Measurements from ENCODE around the gene ZCRB1.

The ZCRB1 gene

GRCh38 chr12:42285431-42285830 is 40.5 kb downstream of the ZCRB1 start (continued):
- TF ChIP-seq CTCF (tag by site-specific recombination; IDR thresholded peaks at IDR 0.05) = no peak
- no peak for TF ChIP-seq ZNF26 (tag by site-specific recombination; IDR thresholded peaks at IDR 0.05)
- TF ChIP-seq SETDB1 (IDR thresholded peaks at IDR 0.05; ENCODE audit: insufficient read length, low read length) = no peak
- TF ChIP-seq ELK4 (IDR thresholded peaks at IDR 0.05; ENCODE audit: borderline replicate concordance, low read depth, low read length) = no peak
- no peak for TF ChIP-seq ZNF211 (tag by site-specific recombination; IDR thresholded peaks at IDR 0.05; ENCODE audit: low read depth)
- no peak for TF ChIP-seq ZNF776 (tag by site-specific recombination; IDR thresholded peaks at IDR 0.05; ENCODE audit: borderline replicate concordance)
- no peak for TF ChIP-seq FEZF1 (tag by site-specific recombination; IDR thresholded peaks at IDR 0.05)
- TF ChIP-seq PATZ1 (tag by site-specific recombination; IDR thresholded peaks at IDR 0.05) = no peak
- TF ChIP-seq ZNF112 (tag by site-specific recombination; IDR thresholded peaks at IDR 0.05) = no peak
- TF ChIP-seq ATF2 (tag by site-specific recombination; IDR thresholded peaks at IDR 0.05; ENCODE audit: low read depth) = no peak
- no peak for TF ChIP-seq ZBTB1 (tag by site-specific recombination; IDR thresholded peaks at IDR 0.05)
- TF ChIP-seq INSM2 (tag by site-specific recombination; IDR thresholded peaks at IDR 0.05) = no peak
- TF ChIP-seq ZNF18 (tag by site-specific recombination; IDR thresholded peaks at IDR 0.05) = no peak
- no peak; the same call in 1 of the 2 replicates for TF ChIP-seq GLI2 (tag by site-specific recombination; IDR thresholded peaks at IDR 0.05; ENCODE audit: borderline replicate concordance, low read depth)
- no peak for TF ChIP-seq ZNF571 (tag by site-specific recombination; IDR thresholded peaks at IDR 0.05)
- no peak for TF ChIP-seq ZNF132 (tag by site-specific recombination; IDR thresholded peaks at IDR 0.05; ENCODE audit: borderline replicate concordance)
- no peak for TF ChIP-seq ZBTB44 (tag by site-specific recombination; IDR thresholded peaks at IDR 0.05)
- TF ChIP-seq HOXA7 (CRISPR knock-in tag; IDR thresholded peaks at IDR 0.05; ENCODE audit: borderline replicate concordance) = no peak
- TF ChIP-seq BCL11B (tag by site-specific recombination; IDR thresholded peaks at IDR 0.05; ENCODE audit: low read depth) = no peak
- no peak for TF ChIP-seq OVOL3 (tag by site-specific recombination; IDR thresholded peaks at IDR 0.05)
- TF ChIP-seq ZNF544 (tag by site-specific recombination; IDR thresholded peaks at IDR 0.05) = no peak
- no peak for TF ChIP-seq ZNF174 (tag by site-specific recombination; IDR thresholded peaks at IDR 0.05)
- TF ChIP-seq ZNF660 (tag by site-specific recombination; IDR thresholded peaks at IDR 0.05) = no peak
- no peak for TF ChIP-seq ZSCAN18 (tag by site-specific recombination; IDR thresholded peaks at IDR 0.05)
- TF ChIP-seq ZXDB (tag by site-specific recombination; IDR thresholded peaks at IDR 0.05) = peak; percentile 61; the same call in 1 of the 2 replicates
- TF ChIP-seq ZNF221 (tag by site-specific recombination; IDR thresholded peaks at IDR 0.05; ENCODE audit: borderline replicate concordance) = no peak
